ENCODE data around the gene G6PD.

DNA sequence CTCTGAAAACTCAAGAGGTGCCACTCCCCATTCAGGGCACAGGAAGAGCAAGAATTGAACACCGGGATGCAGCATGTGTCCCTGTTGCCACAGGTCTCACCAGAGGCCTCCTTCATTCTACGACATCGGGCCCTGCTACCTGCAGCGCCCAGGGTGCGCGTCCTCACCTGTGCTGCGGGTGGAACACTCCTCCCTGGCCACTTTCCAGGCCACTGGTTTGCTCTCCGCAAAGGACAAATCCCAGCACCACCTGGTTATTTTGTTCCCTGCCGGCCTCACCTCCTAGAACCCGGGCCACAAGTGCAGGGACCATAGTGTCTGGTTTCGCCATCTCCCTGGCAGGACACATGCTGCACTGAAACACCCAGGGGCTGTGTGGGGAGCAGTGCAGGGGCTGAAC, 16.4 kb downstream of the G6PD start:
- TF ChIP-seq GATA2 (IDR thresholded peaks at IDR 0.05; ENCODE audit: low read depth, low read length): no peak
- TF ChIP-seq GATA3 (IDR thresholded peaks at IDR 0.05; ENCODE audit: low read depth, low read length): no peak

Data from SH-SY5Y (cell line).